ENCODE measurements around the gene VASH2.
"Not testable (repeated sequence)": the region's sequence is repeated elsewhere in the genome, so short reads cannot be mapped to it uniquely, and the experiment has no call there.

VASH2 gene

GRCh38 chr1:212959266-212960220 is 9.2 kb downstream of the VASH2 start:
- DNase-seq, result no peak

- no peak for DNase-seq
Observed at GRCh38 chr1:212960932-212961331, 10.6 kb downstream of the VASH2 start.

- no peak for DNase-seq
Observed at GRCh38 chr1:212962509-212962908, 12.2 kb downstream of the VASH2 start.

GRCh38 chr1:212964102-212964501 is 13.8 kb downstream of the VASH2 start:
- DNase-seq, result no peak

- DNase-seq, result not testable (repeated sequence)
Observed at GRCh38 chr1:212964993-212965392, 14.7 kb downstream of the VASH2 start.

GRCh38 chr1:212966616-212967015 is 16.3 kb downstream of the VASH2 start:
- no peak for DNase-seq

- DNase-seq, result no peak
Observed at GRCh38 chr1:212967801-212968200, 17.5 kb downstream of the VASH2 start.

GRCh38 chr1:212968368-212968863 is 18.1 kb downstream of the VASH2 start:
- DNase-seq, result no peak

GRCh38 chr1:212970085-212970484 is 19.7 kb downstream of the VASH2 start:
- no peak for DNase-seq

- no peak for DNase-seq
Observed at GRCh38 chr1:212971312-212971711, 21.0 kb downstream of the VASH2 start.

- DNase-seq, result no peak
Observed at GRCh38 chr1:212973426-212973825, 23.1 kb downstream of the VASH2 start.

- DNase-seq, result no peak
Observed at GRCh38 chr1:212973899-212974298, 23.6 kb downstream of the VASH2 start.

GRCh38 chr1:212974711-212975110 is 24.4 kb downstream of the VASH2 start:
- no peak for DNase-seq

- no peak for DNase-seq
Observed at GRCh38 chr1:212975111-212975918, 25.0 kb downstream of the VASH2 start.

- DNase-seq, result no peak
Observed at GRCh38 chr1:212976586-212976985, 26.2 kb downstream of the VASH2 start.

GRCh38 chr1:212977781-212978645 is 27.7 kb downstream of the VASH2 start:
- DNase-seq, result peak in 1 of 2 experiments; percentile 25

- peak; percentile 44 to 66 for DNase-seq
Observed at GRCh38 chr1:212979340-212980122, 29.2 kb downstream of the VASH2 start.

GRCh38 chr1:212980123-212980785 is 29.9 kb downstream of the VASH2 start:
- DNase-seq, result peak in 1 of 2 experiments; percentile 15

- no peak for DNase-seq
Observed at GRCh38 chr1:212981025-212981495, 30.7 kb downstream of the VASH2 start.

GRCh38 chr1:212981571-212982328 is 31.4 kb downstream of the VASH2 start:
- no peak for DNase-seq

All from activated CD4-positive, alpha-beta T cell treated with anti-CD3 and anti-CD28 coated beads, Interleukin-2, amount 50 U/mL, for 48 hours (primary cell).